ENCODE data around the gene TTLL9.
"Not testable (repeated sequence)": the region's sequence is repeated elsewhere in the genome, so short reads cannot be mapped to it uniquely, and the experiment has no call there.

Gene TTLL9, protein sequence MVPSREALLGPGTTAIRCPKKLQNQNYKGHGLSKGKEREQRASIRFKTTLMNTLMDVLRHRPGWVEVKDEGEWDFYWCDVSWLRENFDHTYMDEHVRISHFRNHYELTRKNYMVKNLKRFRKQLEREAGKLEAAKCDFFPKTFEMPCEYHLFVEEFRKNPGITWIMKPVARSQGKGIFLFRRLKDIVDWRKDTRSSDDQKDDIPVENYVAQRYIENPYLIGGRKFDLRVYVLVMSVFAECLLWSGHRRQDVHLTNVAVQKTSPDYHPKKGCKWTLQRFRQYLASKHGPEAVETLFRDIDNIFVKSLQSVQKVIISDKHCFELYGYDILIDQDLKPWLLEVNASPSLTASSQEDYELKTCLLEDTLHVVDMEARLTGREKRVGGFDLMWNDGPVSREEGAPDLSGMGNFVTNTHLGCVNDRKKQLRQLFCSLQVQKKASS

DNA sequence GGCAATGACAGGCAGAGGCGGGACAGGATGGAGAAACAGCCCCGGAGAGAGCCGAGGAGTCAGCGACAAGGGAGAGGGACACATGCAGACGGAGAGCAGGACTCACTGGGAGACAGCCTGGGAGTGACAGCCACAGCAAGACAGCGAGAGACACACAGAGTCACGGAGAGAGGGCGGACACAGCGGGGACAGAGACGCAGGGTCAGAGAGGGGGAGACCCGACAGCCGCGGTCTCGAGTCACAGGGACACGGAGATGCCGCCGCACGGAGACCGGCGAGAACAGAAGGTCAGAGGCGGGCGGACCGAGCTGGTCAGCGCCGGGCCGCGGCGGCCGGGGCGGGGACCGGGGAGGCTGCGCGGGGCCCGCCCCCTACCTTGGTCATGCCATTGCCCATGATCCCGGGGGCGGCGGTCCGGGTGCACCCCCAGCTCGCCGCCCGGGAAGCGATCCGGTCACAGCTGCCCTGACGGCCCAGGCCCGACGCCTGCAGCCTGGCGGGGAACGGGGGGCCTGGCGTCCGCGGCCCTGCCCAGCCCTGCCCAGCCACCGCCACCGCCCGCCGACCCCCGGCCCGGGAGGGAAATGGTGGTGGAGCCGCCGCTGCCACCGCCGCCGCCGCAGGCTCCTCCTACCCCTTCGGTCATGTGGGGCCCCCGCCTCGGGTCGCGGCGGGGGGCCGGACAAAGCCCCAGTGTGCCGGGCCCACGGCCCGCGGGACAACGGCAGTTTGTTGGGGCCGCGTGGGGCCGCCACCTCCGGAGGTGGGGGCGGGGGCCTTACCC is at the start of gene TTLL9, which contains the start of gene DUSP15:
TTLL9 (plus strand) TSS at position 693 of the 784 bp plus-strand sequence. CDS start 493 bp downstream, outside the sequence.
DUSP15 (minus strand) TSS at position 586 of the 784 bp plus-strand sequence; CDS start at position 396, 190 bp downstream.
- no peak for FAIRE-seq

DNA sequence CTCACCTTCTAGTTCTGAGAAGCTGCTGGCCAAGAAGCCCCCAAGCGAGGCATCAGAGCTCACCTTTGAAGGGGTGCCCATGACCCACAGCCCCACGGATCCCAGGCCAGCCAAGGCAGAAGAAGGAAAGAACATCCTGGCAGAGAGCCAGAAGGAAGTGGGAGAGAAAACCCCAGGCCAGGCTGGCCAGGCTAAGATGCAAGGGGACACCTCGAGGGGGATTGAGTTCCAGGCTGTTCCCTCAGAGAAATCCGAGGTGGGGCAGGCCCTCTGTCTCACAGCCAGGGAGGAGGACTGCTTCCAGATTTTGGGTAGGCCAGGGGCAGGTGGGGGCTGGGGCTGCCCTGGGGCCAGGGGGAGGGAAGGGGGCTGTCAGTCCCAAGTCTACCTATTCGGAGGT is 49.0 kb upstream of the TTLL9 start:
- no peak for FAIRE-seq

DNA sequence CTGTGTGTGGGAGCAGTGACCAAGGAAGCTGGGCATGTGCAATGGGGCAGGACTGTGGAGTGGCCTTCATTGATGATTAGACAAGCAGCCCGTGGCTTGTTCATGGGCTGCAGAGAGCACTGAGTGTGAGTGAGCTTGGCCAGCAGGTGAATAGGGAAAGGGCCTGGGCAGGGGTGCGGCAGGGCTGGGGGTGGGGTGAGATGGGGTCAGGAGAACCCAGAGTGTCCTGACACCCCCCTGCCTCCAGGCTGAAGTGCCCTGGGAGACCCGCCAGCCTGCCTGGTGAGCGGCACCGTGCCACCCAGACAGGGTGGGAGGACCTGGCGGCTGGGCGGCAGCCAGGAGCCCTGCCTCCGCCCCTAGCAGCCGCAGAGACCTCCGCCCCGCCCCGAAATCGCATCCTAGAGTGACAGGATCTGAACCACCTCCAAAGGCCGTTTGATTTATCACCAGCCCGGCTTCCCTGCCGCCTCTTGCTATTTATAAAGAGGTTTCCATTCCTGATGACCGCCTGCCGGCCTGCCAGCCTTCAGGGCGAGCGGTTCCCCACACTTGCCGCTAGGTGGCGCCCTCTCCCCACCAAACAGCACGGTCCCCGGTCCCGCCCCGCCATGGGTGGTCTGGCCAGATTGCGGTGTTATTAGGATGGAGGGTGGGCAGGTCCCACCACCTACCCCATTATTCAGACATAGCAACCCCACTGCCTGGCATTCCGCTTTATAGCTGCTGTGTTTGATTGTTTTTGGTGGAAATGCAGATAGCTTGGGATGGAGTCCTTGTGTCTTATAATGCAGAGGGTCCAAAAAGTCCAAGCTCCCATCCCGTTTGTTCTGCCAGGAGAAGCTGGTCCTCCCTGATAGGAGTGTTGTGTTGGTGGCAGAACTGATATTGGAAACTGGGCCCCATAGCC is 47.8 kb upstream of the TTLL9 start:
- FAIRE-seq, result no peak

DNA sequence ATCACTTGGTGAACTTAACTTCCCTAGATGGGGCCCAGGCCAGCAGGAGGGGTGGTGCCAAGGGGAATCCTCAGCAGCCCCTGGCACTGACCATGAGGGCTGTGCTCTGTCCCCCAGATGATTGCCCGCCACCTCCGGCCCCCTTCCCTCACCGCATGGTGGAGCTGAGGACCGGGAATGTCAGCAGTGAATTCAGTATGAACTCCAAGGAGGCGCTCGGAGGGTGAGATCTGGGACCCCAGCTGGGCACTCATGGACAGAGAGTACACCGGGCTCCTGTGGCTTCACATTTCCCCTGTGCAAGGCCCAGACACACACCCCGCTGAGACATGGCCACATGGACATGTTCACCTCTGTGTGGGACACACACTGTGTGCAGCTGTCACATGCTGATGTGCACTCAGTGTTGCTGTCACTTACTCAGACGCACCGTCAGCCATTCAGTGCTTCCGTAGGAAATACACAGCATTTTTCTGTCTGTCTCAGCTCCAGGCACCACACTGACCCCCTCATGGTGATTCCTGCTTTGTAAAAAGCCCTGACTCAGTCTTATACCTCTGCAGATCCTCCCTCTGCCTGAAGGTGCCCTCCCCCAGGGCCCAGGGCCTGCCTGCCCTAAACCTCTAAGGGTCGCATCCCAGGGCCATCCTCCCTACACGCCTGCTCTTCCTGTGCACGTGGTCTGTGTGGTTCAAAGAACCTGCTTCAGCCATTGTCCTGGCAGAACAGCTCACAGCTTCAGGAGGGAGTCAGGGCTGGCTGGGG is 46.9 kb upstream of the TTLL9 start:
- FAIRE-seq, result no peak

- FAIRE-seq, result no peak
These were observed 46.3 kb upstream of the TTLL9 start for GRCh38 chr20:31824125-31824485.

- FAIRE-seq, result no peak
These were observed 45.7 kb upstream of the TTLL9 start for GRCh38 chr20:31824554-31825313.

- FAIRE-seq, result no peak
These were observed 44.4 kb upstream of the TTLL9 start for GRCh38 chr20:31826074-31826473.

GRCh38 chr20:31827059-31827458 is 43.4 kb upstream of the TTLL9 start:
- FAIRE-seq, result no peak

DNA sequence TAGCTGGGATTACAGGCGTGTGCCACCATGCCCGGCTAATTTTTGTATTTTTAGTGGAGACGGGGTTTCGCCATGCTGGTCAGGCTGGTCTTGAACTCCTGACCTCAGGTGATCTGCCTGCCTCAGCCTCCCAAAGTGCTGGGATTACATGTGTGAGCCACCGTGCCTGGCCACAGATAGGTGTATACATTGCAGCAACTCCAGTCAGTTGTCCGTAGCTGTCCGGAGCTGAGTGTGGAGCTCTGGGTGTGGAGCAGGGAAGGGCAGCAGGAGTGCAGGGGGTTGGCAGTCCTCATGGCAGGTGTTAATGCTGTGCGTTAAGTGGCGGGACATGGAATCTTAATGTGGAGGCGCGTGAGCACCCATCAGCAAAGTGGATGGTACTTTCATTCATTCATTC is 42.4 kb upstream of the TTLL9 start:
- not testable (repeated sequence) for FAIRE-seq

- no peak for FAIRE-seq
These were observed 40.7 kb upstream of the TTLL9 start for GRCh38 chr20:31829731-31830130.

GRCh38 chr20:31830406-31830981 is 39.9 kb upstream of the TTLL9 start:
- FAIRE-seq, result no peak

DNA sequence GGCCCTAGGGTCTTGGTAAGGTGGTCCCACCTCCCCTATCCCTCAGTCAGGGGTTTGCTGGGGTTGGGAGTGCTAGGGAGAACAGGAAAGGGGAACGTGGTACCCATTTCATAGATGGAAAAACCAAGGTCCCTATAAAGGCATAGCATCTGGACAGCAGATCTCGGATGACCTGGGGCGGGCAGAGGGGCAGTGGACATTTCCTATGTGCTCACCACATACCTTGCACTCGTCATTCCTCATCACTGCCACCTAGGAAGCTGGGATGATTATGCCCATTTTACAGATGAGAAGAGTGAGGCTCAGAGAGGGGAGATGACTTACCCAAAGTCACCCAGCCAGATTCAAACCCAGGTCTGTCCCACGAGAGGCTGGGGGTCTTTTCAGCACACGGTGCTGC is 39.2 kb upstream of the TTLL9 start:
- no peak for FAIRE-seq

DNA sequence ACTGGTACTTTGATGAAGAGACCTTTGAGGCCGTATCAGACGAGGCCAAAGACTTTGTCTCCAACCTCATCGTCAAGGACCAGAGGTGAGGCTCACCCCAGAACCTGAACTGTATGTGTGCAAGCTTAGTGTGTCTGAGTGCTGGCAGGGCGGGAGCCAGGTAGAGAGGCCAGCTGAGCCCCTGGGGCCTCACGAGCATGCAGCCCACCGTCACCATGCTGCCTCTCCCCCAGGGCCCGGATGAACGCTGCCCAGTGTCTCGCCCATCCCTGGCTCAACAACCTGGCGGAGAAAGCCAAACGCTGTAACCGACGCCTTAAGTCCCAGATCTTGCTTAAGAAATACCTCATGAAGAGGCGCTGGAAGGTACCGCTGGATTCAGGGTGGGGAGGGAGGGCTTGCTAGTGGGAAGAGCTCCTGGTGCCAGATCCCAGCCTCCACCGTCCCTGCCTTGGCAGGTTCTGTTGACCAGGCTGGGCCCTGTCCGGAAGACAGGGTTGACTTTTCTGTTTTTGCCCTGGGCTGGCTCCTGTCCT is 38.6 kb upstream of the TTLL9 start:
- FAIRE-seq, result no peak

- no peak for FAIRE-seq
These were observed 37.1 kb upstream of the TTLL9 start for GRCh38 chr20:31833130-31833930.

DNA sequence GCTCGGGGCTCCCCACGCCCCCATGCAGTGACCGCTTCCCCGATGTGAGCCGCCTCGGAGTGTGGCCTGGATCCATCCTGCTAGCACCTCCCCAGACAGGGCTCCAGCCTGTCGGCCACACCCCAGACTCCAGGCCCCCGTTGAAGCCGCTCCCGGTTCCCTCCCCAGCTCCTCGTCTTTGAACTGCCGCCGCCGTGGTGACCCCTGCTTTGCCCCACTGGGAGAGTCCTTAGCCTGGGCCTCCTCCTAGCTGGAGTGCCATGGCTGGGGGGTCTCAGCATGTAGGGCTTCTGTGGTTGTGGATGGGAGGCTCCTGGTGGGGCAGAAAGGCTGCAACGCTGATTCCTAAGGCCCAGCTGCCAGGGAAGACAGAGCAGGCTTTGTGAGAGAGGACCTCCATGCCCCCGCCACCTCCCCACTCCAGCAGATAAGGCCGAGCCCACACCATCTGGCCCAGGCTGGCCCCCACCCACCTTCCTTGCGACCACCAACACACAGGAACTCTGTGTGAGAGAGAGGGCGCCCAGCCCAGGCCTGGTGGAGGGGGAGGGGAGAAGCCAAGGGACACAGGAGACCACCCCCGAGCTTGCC is 36.4 kb upstream of the TTLL9 start:
- FAIRE-seq, result no peak

DNA sequence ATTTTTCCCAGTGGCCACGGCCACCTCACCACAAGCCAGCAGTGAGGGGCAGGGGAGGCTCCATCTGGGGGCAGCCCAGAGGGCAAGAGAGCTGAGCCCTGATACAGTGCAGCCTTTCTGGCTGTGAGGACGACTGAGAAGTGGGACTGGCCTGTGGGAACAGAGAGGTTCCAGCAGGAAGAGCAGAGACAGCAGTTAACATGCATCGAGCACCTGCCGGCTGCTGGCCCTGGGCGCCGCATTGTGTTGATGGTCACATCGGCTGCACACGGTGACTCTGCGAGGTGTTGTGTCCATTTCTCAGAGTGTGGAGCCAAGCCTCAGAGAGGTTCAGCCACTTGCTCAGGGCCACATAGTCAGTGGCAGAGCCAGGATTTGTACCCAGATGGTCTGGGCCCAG is 34.9 kb upstream of the TTLL9 start:
- no peak for FAIRE-seq

DNA sequence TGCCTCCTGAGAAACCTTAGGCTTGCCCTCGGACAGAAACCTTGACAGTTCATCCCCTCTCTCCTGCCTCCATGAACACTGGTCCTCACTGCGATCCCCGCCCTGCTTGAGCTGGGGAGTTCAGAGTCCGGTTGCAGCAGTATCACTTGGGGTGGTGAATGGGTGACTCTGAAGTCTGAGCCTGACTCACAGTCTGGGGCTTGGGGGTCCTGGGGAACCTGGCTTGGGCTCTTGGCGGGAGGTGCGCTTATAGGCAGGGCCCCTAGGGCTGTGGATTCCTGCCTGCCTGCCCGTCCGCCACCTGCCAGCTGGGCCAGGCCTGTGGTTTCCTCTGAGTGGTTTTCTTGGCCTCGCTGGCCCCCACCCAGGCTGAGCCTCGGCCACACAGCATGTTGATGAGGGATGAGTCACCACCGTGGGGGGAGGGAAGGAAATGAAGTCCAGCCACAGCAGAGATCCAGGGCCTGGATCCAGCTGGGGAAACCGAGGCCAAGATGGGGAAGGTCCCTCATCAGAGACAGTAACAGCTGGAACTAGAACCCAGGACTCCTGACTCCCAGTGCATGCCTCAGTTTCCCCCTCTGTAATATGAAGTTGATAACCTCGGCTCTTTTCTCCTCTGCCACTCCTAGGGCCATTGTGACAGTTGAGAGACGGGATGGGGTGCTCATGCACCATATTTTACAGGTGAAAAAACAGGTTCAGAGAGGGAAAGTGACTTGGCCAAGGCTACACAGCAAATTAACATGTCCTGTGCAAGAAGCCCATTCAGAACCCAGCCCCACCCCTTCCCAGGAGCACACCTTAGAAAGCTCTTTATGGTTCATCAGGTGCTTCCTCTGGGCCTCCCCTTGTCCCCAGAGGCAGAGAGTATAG is 34.2 kb upstream of the TTLL9 start:
- no peak for FAIRE-seq

DNA sequence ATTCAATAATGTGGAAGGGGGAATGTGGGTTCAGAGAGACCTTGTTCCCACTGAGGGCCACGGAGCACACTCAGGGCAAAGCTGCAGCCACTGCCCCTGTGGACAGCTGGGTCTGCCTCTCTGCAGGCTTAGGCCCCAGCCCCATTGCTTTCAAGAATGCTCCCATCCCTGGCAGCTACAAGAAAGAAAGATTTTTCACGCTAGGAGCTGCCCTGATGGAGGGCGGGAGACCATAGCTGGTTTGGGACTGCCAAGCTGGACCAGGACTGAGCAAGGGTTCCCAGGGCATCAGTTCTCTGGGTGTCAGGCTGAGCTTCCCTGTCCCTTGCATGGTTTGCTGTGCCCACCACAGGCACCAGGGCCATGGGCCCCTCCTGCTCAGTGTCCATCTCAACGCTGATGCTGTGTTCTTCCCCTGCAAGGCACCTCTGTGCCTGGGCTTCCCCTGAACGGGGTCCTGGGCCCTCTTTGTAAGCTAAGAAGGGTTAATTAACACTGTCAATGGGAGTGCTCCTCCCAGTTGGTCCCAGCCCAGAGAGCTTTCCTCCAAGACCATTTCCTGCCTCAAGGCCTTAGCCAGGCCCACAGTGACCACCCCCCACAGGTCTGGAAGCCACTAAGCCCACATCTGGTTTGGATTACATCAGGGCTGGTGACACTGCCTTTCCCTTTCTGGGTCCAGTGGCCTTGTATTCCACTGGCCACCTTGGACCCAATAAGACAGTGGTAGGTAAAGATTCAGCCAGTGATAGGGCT is 33.4 kb upstream of the TTLL9 start:
- no peak for FAIRE-seq

All from A204.1 (cell line).